Transverse colon (tissue), 3 donors: ENCODE measurements around the gene LIPE.

Experiments used
- POLR2A ChIP-seq: fragments of 450-650 bp; IDR thresholded peaks from one replicate; pipeline ENCODE4 v1.6.1; 2016; ENCODE audit warnings: antibody characterized with exemption, mild to moderate bottlenecking, moderate library complexity
- TF ChIP-seq, protein P1 (sequence below), 5 experiments: fragments of 200-600 bp in 3 of 5; fragments of 450-650 bp in 2 of 5; sonication (generic) in 3 of 5; IDR thresholded peaks; 1 replicate in 2 of 5; 2 replicates in 3 of 5; pipeline ENCODE4 v1.5.1; 2016 to 2017; ENCODE audit warnings: antibody characterized with exemption in 5 of 5, inconsistent platforms in 3 of 5, mild to moderate bottlenecking in 2 of 5, moderate library complexity in 1 of 5

DNA sequence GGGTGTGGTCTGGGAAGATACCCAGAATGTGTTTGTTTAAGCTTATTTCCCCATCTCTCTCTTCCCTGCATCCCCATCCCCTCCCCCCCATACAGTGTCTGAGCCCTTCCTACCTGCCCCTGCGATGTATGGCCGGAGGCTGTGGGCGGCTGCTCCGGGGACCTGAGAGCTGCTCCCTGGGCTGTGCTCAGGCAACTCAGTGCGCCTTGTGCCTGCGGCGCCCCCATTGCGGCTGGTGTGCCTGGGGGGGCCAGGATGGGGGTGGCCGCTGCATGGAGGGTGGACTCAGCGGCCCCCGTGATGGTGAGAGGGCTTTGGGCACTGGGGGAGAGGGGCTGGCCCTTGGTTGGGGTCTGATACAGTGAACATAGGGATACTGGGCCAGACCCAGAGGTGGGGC is 58.8 kb downstream of the LIPE start:
- TF ChIP-seq, protein P1, sequence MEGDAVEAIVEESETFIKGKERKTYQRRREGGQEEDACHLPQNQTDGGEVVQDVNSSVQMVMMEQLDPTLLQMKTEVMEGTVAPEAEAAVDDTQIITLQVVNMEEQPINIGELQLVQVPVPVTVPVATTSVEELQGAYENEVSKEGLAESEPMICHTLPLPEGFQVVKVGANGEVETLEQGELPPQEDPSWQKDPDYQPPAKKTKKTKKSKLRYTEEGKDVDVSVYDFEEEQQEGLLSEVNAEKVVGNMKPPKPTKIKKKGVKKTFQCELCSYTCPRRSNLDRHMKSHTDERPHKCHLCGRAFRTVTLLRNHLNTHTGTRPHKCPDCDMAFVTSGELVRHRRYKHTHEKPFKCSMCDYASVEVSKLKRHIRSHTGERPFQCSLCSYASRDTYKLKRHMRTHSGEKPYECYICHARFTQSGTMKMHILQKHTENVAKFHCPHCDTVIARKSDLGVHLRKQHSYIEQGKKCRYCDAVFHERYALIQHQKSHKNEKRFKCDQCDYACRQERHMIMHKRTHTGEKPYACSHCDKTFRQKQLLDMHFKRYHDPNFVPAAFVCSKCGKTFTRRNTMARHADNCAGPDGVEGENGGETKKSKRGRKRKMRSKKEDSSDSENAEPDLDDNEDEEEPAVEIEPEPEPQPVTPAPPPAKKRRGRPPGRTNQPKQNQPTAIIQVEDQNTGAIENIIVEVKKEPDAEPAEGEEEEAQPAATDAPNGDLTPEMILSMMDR (IDR thresholded peaks at IDR 0.05) = no peak
- TF ChIP-seq POLR2A = no peak
